Vagina (tissue), 2 donors: Measurements from ENCODE around the gene FAM81B. TPM values are rescaled to one million over a fixed set of nuclear protein-coding genes. Genes with fewer than 3 reads are reported as not detected.

Experiments used
- DNase-seq, 2 donors: peaks; one replicate each; pipeline ENCODE4 v3.0.0-alpha.2; 2017; ENCODE audit errors: extremely low spot score in 2 of 2
- H3K27ac ChIP-seq: fragments of 200-600 bp; sonication (generic); one replicate; pipeline ENCODE4 v1.5.1; 2019
- H3K27me3 ChIP-seq: fragments of 200-600 bp; sonication (generic); one replicate; pipeline ENCODE4 v1.5.1; 2019
- H3K36me3 ChIP-seq, 2 donors: fragments of 200-600 bp; sonication (generic); one replicate each; pipeline ENCODE4 v1.5.1; 2017 to 2019
- H3K4me1 ChIP-seq: fragments of 200-600 bp; sonication (generic); one replicate; pipeline ENCODE4 v1.5.1; 2019
- H3K4me3 ChIP-seq, 2 donors: fragments of 200-600 bp; sonication (generic); 1 replicate in 1 of 2; 2 replicates in 1 of 2; pipeline ENCODE4 v1.5.1; 2016 to 2019
- H3K9me3 ChIP-seq: fragments of 200-600 bp; sonication (generic); one replicate; pipeline ENCODE4 v1.5.1; 2019
- POLR2A ChIP-seq, 2 donors: fragments of 450-650 bp; IDR thresholded peaks; one replicate each; pipeline ENCODE4 v1.6.1; 2017; ENCODE audit warnings: antibody characterized with exemption in 2 of 2, mild to moderate bottlenecking in 2 of 2, moderate library complexity in 2 of 2
- POLR2AphosphoS5 ChIP-seq, 2 donors: sonication (generic); formaldehyde crosslinking; IDR thresholded peaks; one replicate each; pipeline ENCODE4 v1.9.0; 2017; ENCODE audit warnings: antibody characterized with exemption in 2 of 2, mild to moderate bottlenecking in 2 of 2, low read depth in 1 of 2; ENCODE audit not compliant: insufficient read depth in 1 of 2
- intact Hi-C: fragments of 100-400 bp; cut with DNase I; formaldehyde crosslinking; loops from one replicate; pipeline ENCODE4 v1.15.1; 2023
- total RNA-seq: library from RNA; depleted of rRNA; stranded (reverse); fragments of >200 nt; gene quantifications from one replicate; pipeline ENCODE4 v1.2.3, GENCODE V29; 2016
- TF ChIP-seq, protein P1 (sequence below), 3 experiments: fragments of 450-650 bp in 2 of 3; fragments of 200-600 bp in 1 of 3; sonication (generic) in 1 of 3; IDR thresholded peaks; one replicate each; pipeline ENCODE4 v1.5.1; 2017 to 2019; ENCODE audit warnings: antibody characterized with exemption in 3 of 3, mild to moderate bottlenecking in 2 of 3, moderate library complexity in 2 of 3

FAM81B gene
- total RNA-seq, 1 donor from 2014 or later: not detected

- no peaks in the 10 kb centered on the region for H3K9me3 ChIP-seq
- TF ChIP-seq POLR2A (IDR thresholded peaks at IDR 0.05) (no peak), POLR2AphosphoS5 (IDR thresholded peaks at IDR 0.05; ENCODE audit: insufficient read depth in 1 of 2, low read depth in 1 of 2) (no peak)
- TF ChIP-seq, protein P1, sequence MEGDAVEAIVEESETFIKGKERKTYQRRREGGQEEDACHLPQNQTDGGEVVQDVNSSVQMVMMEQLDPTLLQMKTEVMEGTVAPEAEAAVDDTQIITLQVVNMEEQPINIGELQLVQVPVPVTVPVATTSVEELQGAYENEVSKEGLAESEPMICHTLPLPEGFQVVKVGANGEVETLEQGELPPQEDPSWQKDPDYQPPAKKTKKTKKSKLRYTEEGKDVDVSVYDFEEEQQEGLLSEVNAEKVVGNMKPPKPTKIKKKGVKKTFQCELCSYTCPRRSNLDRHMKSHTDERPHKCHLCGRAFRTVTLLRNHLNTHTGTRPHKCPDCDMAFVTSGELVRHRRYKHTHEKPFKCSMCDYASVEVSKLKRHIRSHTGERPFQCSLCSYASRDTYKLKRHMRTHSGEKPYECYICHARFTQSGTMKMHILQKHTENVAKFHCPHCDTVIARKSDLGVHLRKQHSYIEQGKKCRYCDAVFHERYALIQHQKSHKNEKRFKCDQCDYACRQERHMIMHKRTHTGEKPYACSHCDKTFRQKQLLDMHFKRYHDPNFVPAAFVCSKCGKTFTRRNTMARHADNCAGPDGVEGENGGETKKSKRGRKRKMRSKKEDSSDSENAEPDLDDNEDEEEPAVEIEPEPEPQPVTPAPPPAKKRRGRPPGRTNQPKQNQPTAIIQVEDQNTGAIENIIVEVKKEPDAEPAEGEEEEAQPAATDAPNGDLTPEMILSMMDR (IDR thresholded peaks at IDR 0.05): no peak
- intact Hi-C loops: no loop called here
These were observed 17.1 kb upstream of the FAM81B start for GRCh38 chr5:95374061-95374460.

DNA sequence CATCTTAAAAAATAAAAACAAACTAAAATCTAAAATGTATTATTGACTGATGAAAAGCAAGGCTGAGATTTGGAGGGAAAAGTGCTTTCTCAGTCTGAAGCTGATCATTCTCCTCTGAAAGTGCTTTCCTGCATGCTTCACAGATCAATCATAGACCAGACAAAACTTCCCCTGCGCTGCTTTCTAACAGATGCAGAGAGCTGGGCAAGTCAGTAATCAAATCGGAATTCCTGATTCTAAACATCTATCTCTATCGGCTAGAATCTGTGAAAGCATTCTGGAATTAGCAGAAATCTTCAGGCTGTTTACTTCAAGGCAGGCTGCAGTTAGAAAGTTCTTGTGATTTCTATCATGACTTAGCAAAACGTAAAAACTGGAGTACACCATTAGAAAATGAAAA lies 15.6 kb upstream of the FAM81B start:
- Histone ChIP-seq H3K9me3 (no peaks in the 10 kb centered on the region), H3K27ac (no peak overlapping the region), H3K4me1 (no peaks in the 10 kb centered on the region), H3K36me3 (no peaks in the 10 kb centered on the region), H3K27me3 (no peaks in the 10 kb centered on the region), H3K4me3 (no peak overlapping the region)
- intact Hi-C loops: no loop called here
- TF ChIP-seq POLR2A (IDR thresholded peaks at IDR 0.05) (no peak), POLR2AphosphoS5 (IDR thresholded peaks at IDR 0.05; ENCODE audit: insufficient read depth in 1 of 2, low read depth in 1 of 2) (no peak)
- TF ChIP-seq, protein P1 (IDR thresholded peaks at IDR 0.05): no peak
- no peak for DNase-seq

More at GRCh38 chr5:95374061-95374460, 17.1 kb upstream of the FAM81B start:
- no peaks in the 10 kb centered on the region for H3K27me3 ChIP-seq
- no peak overlapping the region for H3K27ac ChIP-seq
- no peaks in the 10 kb centered on the region for H3K36me3 ChIP-seq
- no peaks in the 10 kb centered on the region for H3K4me1 ChIP-seq
- H3K4me3 ChIP-seq: no peak overlapping the region
- DNase-seq: no peak

GRCh38 chr5:95379133-95379532 lies 12.0 kb upstream of the FAM81B start:
- TF ChIP-seq, protein P1 (IDR thresholded peaks at IDR 0.05): no peak
- no peak for TF ChIP-seq POLR2A (IDR thresholded peaks at IDR 0.05)
- TF ChIP-seq POLR2AphosphoS5 (IDR thresholded peaks at IDR 0.05; ENCODE audit: insufficient read depth in 1 of 2, low read depth in 1 of 2): no peak
- intact Hi-C loops: no loop called here

DNA sequence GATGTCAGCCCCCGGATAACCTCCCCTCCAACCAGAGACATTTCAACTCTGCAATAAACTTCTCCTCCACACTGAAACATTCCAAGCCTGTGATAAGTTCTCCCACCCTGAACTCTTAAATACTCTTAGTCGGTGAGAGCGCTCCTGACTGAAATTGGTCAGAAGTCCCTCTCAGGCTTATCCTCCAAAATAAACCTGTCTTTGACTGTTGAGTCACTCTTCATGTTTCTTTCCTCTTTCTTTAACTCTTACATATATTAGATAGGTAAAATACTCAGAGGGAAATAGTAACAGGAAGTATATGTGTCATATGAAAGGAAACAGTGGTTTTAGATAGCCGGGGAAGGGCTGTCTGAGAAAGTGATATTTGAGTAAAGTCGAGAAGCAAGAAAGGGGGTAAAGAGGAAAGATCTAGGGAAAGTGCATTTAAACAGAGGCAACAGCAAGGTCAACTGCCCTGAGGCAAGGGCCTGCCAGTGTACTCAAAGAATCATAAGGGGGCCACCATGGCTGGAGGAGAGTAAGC lies 11.0 kb upstream of the FAM81B start:
- intact Hi-C loops: no loop called here
- no peaks in the 10 kb centered on the region for H3K9me3 ChIP-seq
- TF ChIP-seq, protein P1 (IDR thresholded peaks at IDR 0.05): no peak
- no peak for TF ChIP-seq POLR2AphosphoS5 (IDR thresholded peaks at IDR 0.05; ENCODE audit: insufficient read depth in 1 of 2, low read depth in 1 of 2)
- TF ChIP-seq POLR2A (IDR thresholded peaks at IDR 0.05): no peak
- no peak for DNase-seq
- H3K27ac ChIP-seq: no peak overlapping the region
- H3K27me3 ChIP-seq: no peaks in the 10 kb centered on the region
- no peaks in the 10 kb centered on the region for H3K36me3 ChIP-seq
- no peaks in the 10 kb centered on the region for H3K4me1 ChIP-seq
- no peak overlapping the region for H3K4me3 ChIP-seq

More at GRCh38 chr5:95379133-95379532, 12.0 kb upstream of the FAM81B start:
- no peaks in the 10 kb centered on the region for H3K36me3 ChIP-seq
- no peak overlapping the region for H3K27ac ChIP-seq
- no peaks in the 10 kb centered on the region for H3K9me3 ChIP-seq
- H3K4me1 ChIP-seq: no peaks in the 10 kb centered on the region
- no peak overlapping the region for H3K4me3 ChIP-seq
- no peaks in the 10 kb centered on the region for H3K27me3 ChIP-seq
- no peak for DNase-seq

DNA sequence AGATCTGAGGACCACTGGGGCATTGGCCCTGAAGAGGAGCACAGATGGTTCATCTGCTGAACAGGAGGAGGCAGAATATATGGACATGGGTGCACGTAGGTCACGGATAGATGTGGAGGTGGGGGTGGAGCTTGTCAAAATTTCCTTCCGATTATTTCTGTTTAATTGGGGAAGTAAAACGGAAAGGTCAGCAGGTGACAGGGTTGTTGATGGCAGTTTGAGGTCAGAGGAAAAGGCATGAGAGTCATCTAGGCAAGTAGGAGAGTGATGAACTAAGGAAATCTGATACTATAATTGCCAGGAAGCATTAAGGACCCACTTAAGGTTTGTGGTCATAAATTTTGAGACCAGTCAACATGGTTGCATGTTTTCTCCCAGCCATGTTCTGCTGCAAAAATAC lies 8.4 kb upstream of the FAM81B start:
- no peaks in the 10 kb centered on the region for H3K9me3 ChIP-seq
- H3K27me3 ChIP-seq: no peaks in the 10 kb centered on the region
- H3K4me1 ChIP-seq: no peaks in the 10 kb centered on the region
- H3K4me3 ChIP-seq: no peak overlapping the region
- TF ChIP-seq POLR2AphosphoS5 (IDR thresholded peaks at IDR 0.05; ENCODE audit: insufficient read depth in 1 of 2, low read depth in 1 of 2): no peak
- TF ChIP-seq, protein P1 (IDR thresholded peaks at IDR 0.05): no peak
- TF ChIP-seq POLR2A (IDR thresholded peaks at IDR 0.05): no peak
- no peak overlapping the region for H3K27ac ChIP-seq
- DNase-seq: no peak
- no peaks in the 10 kb centered on the region for H3K36me3 ChIP-seq
- intact Hi-C loops: no loop called here
